OCI-LY7 (cell line): ENCODE data around the gene UAP1L1.

Experiments
- EZH2phosphoT487 ChIP-seq: fragments of 200-600 bp; sonication (generic); IDR thresholded peaks from 2 replicates; pipeline ENCODE4 v1.6.1; 2018; ENCODE audit warnings: low read depth, borderline replicate concordance, mild to moderate bottlenecking, mixed run types, antibody characterized with exemption, low read length, moderate library complexity, mixed read lengths
- TF ChIP-seq, protein P1 (sequence below): fragments of 200-600 bp; sonication (generic); conservative IDR thresholded peaks from 2 replicates; pipeline ENCODE4 v1.5.1; 2014; ENCODE audit warnings: mild to moderate bottlenecking, antibody characterized with exemption, low read length, moderate library complexity, mixed read lengths

GRCh38 chr9:137117269-137117731 lies 40.0 kb downstream of the UAP1L1 start:
- TF ChIP-seq, protein P1, sequence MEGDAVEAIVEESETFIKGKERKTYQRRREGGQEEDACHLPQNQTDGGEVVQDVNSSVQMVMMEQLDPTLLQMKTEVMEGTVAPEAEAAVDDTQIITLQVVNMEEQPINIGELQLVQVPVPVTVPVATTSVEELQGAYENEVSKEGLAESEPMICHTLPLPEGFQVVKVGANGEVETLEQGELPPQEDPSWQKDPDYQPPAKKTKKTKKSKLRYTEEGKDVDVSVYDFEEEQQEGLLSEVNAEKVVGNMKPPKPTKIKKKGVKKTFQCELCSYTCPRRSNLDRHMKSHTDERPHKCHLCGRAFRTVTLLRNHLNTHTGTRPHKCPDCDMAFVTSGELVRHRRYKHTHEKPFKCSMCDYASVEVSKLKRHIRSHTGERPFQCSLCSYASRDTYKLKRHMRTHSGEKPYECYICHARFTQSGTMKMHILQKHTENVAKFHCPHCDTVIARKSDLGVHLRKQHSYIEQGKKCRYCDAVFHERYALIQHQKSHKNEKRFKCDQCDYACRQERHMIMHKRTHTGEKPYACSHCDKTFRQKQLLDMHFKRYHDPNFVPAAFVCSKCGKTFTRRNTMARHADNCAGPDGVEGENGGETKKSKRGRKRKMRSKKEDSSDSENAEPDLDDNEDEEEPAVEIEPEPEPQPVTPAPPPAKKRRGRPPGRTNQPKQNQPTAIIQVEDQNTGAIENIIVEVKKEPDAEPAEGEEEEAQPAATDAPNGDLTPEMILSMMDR: no peak
- no peak for TF ChIP-seq EZH2phosphoT487
